HG03159 (cell line): Measurements from ENCODE around the gene PIEZO1.
"Not testable (repeated sequence)": the region's sequence is repeated elsewhere in the genome, so short reads cannot be mapped to it uniquely, and the experiment has no call there.

Source experiments
- ATAC-seq: cut with Tn5 transposase; IDR thresholded peaks from one replicate; pipeline ENCODE4 v1.9.1; 2021; ENCODE audit warnings: mild to moderate bottlenecking, moderate library complexity; ENCODE audit not compliant: unreplicated experiment

Gene PIEZO1

GRCh38 chr16:88782454-88783390 lies 2.3 kb downstream of the PIEZO1 start:
- ATAC-seq = no peak

- ATAC-seq = no peak
These were observed 3.6 kb downstream of the PIEZO1 start for GRCh38 chr16:88781140-88782077.

- no peak for ATAC-seq
These were observed 4.6 kb downstream of the PIEZO1 start for GRCh38 chr16:88780142-88781062.

- ATAC-seq = no peak
These were observed 5.4 kb downstream of the PIEZO1 start for GRCh38 chr16:88779406-88780141.

GRCh38 chr16:88778541-88779065 lies 6.4 kb downstream of the PIEZO1 start:
- ATAC-seq = no peak

- ATAC-seq = no peak
These were observed 6.8 kb downstream of the PIEZO1 start for GRCh38 chr16:88778271-88778525.

- ATAC-seq = no peak
These were observed 7.3 kb downstream of the PIEZO1 start for GRCh38 chr16:88777471-88778270.

GRCh38 chr16:88775825-88776224 lies 9.2 kb downstream of the PIEZO1 start:
- no peak for ATAC-seq

- no peak for ATAC-seq
These were observed 10.3 kb downstream of the PIEZO1 start for GRCh38 chr16:88774544-88775393.

GRCh38 chr16:88773812-88774291 lies 11.2 kb downstream of the PIEZO1 start:
- no peak for ATAC-seq

- ATAC-seq = no peak
These were observed 11.9 kb downstream of the PIEZO1 start for GRCh38 chr16:88772871-88773811.

GRCh38 chr16:88771781-88772180 lies 13.2 kb downstream of the PIEZO1 start:
- ATAC-seq = not testable (repeated sequence)

- ATAC-seq = no peak
These were observed 13.7 kb downstream of the PIEZO1 start for GRCh38 chr16:88771294-88771772.

- ATAC-seq = no peak
These were observed 14.3 kb downstream of the PIEZO1 start for GRCh38 chr16:88770461-88771293.

- ATAC-seq = no peak
These were observed 15.2 kb downstream of the PIEZO1 start for GRCh38 chr16:88769617-88770460.
